ENCODE measurements around the gene ZNF534.
"Not testable (repeated sequence)": the region's sequence is repeated elsewhere in the genome, so short reads cannot be mapped to it uniquely, and the experiment has no call there.

The ZNF534 gene

GRCh38 chr19:52428937-52429336 lies at the start of gene ZNF534:
TSS of gene ZNF534 (plus strand) at chr19:52429148. CDS start at chr19:52431475, 2,327 bp downstream.
- no peak for FAIRE-seq

GRCh38 chr19:52391135-52391534 lies 37.8 kb upstream of the ZNF534 start:
- FAIRE-seq: no peak

- FAIRE-seq: no peak
These were observed 31.5 kb upstream of the ZNF534 start, which contains the start of gene ZNF528 for GRCh38 chr19:52397310-52398080. TSS of gene ZNF528 (plus strand) at chr19:52397849. CDS start at chr19:52402014, 4,165 bp downstream.

GRCh38 chr19:52398081-52398441 lies 30.9 kb upstream of the ZNF534 start:
- no peak for FAIRE-seq

- FAIRE-seq: no peak
These were observed 18.7 kb upstream of the ZNF534 start for GRCh38 chr19:52410276-52410675.

- no peak for FAIRE-seq
These were observed 13.2 kb upstream of the ZNF534 start for GRCh38 chr19:52415711-52416110.

- no peak for FAIRE-seq
These were observed 13.2 kb downstream of the ZNF534 start for GRCh38 chr19:52442179-52442578.

GRCh38 chr19:52444506-52444905 lies 15.6 kb downstream of the ZNF534 start:
- FAIRE-seq: no peak

GRCh38 chr19:52451241-52451640 lies 22.3 kb downstream of the ZNF534 start:
- FAIRE-seq: no peak

GRCh38 chr19:52453324-52454094 lies 24.6 kb downstream of the ZNF534 start, which contains the start of gene ZNF578:
TSS of gene ZNF578 (plus strand) at chr19:52453553. CDS start at chr19:52501846, 48,293 bp downstream.
- FAIRE-seq: no peak

- FAIRE-seq: no peak
These were observed 36.0 kb downstream of the ZNF534 start for GRCh38 chr19:52464798-52465470.

- no peak for FAIRE-seq
These were observed 44.9 kb downstream of the ZNF534 start for GRCh38 chr19:52473655-52474350.

- no peak for FAIRE-seq
These were observed 45.6 kb downstream of the ZNF534 start for GRCh38 chr19:52474351-52475127.

- FAIRE-seq: not testable (repeated sequence)
These were observed 55.3 kb downstream of the ZNF534 start for GRCh38 chr19:52484111-52484743.

GRCh38 chr19:52485064-52485463 lies 56.1 kb downstream of the ZNF534 start:
- FAIRE-seq: not testable (repeated sequence)

GRCh38 chr19:52485561-52486240 lies 56.8 kb downstream of the ZNF534 start:
- not testable (repeated sequence) for FAIRE-seq

GRCh38 chr19:52492201-52492993 lies 63.4 kb downstream of the ZNF534 start:
- no peak for FAIRE-seq

GRCh38 chr19:52492994-52493470 lies 64.1 kb downstream of the ZNF534 start:
- FAIRE-seq: no peak

- FAIRE-seq: no peak
These were observed 65.6 kb downstream of the ZNF534 start for GRCh38 chr19:52494518-52494917.

GRCh38 chr19:52498571-52498970 lies 69.6 kb downstream of the ZNF534 start:
- FAIRE-seq: no peak

Data from islet of Langerhans (tissue), 1 donor.